Peyer's patch (tissue), 4 donors: ENCODE measurements around the gene PBX4. TPM values are rescaled to one million over a fixed set of nuclear protein-coding genes. Genes with fewer than 3 reads are reported as not detected.
A peak's percentile ranks its signal among the peaks of the same experiment; 100 is the strongest.

Source experiments
- DNase-seq, 3 donors: peaks; one replicate each; pipeline ENCODE4 v3.0.0-alpha.2; 2017 to 2019
- H3K27ac ChIP-seq, 4 donors: fragments of 200-600 bp; sonication (generic); one replicate each; pipeline ENCODE4 v1.5.1; 2016 to 2019
- H3K27me3 ChIP-seq, 2 donors: fragments of 200-600 bp; sonication (generic); one replicate each; pipeline ENCODE4 v1.5.1; 2019
- H3K36me3 ChIP-seq, 3 donors: fragments of 200-600 bp; sonication (generic); one replicate each; pipeline ENCODE4 v1.5.1; 2016 to 2019
- H3K4me1 ChIP-seq, 4 donors: fragments of 200-600 bp; sonication (generic); one replicate each; pipeline ENCODE4 v1.5.1; 2016 to 2019
- H3K4me3 ChIP-seq, 4 donors: fragments of 200-600 bp; sonication (generic); 1 replicate in 3 of 4; 2 replicates in 1 of 4; pipeline ENCODE4 v1.5.1; 2016 to 2019; ENCODE audit warnings: mild to moderate bottlenecking in 1 of 4
- H3K9me3 ChIP-seq, 4 donors: fragments of 200-600 bp; sonication (generic); one replicate each; pipeline ENCODE4 v1.5.1; 2016 to 2019; ENCODE audit warnings: mild to moderate bottlenecking in 1 of 4
- POLR2A ChIP-seq, 2 donors: fragments of 450-650 bp; IDR thresholded peaks; one replicate each; pipeline ENCODE4 v1.5.1; 2017; ENCODE audit warnings: antibody characterized with exemption in 2 of 2, mild to moderate bottlenecking in 2 of 2, moderate library complexity in 2 of 2
- total RNA-seq, 4 donors: library from RNA; depleted of rRNA; stranded (reverse); fragments of >200 nt; gene quantifications; one replicate each; pipeline ENCODE4 v1.1.0, GENCODE V29; 2016
- TF ChIP-seq, protein P1 (sequence below), 6 experiments: fragments of 450-650 bp in 4 of 6; fragments of 200-600 bp in 2 of 6; sonication (generic) in 1 of 6; IDR thresholded peaks; one replicate each; pipeline ENCODE4 v1.5.1; 2017 to 2019; ENCODE audit warnings: antibody characterized with exemption in 6 of 6, mild to moderate bottlenecking in 3 of 6, moderate library complexity in 1 of 6

PBX4 gene
- total RNA-seq, 4 donors from 2014 or later, result 6.8 to 23.1 (median 14.1) TPM

GRCh38 chr19:19632661-19633060, 14.2 kb upstream of the PBX4 start:
- H3K9me3 ChIP-seq, result no peaks in the 10 kb centered on the region
- peaks cover 0 to 45% (median 0%) of the 10 kb centered on the region in 3 donors for H3K36me3 ChIP-seq
- TF ChIP-seq, protein P1, sequence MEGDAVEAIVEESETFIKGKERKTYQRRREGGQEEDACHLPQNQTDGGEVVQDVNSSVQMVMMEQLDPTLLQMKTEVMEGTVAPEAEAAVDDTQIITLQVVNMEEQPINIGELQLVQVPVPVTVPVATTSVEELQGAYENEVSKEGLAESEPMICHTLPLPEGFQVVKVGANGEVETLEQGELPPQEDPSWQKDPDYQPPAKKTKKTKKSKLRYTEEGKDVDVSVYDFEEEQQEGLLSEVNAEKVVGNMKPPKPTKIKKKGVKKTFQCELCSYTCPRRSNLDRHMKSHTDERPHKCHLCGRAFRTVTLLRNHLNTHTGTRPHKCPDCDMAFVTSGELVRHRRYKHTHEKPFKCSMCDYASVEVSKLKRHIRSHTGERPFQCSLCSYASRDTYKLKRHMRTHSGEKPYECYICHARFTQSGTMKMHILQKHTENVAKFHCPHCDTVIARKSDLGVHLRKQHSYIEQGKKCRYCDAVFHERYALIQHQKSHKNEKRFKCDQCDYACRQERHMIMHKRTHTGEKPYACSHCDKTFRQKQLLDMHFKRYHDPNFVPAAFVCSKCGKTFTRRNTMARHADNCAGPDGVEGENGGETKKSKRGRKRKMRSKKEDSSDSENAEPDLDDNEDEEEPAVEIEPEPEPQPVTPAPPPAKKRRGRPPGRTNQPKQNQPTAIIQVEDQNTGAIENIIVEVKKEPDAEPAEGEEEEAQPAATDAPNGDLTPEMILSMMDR (IDR thresholded peaks at IDR 0.05), result no peak
- TF ChIP-seq POLR2A (IDR thresholded peaks at IDR 0.05), result no peak
- H3K4me3 ChIP-seq, result no peak overlapping the region
- H3K27ac ChIP-seq, result no peak overlapping the region
- no peaks in the 10 kb centered on the region for H3K27me3 ChIP-seq
- DNase-seq, result no peak
- H3K4me1 ChIP-seq, result peaks cover 0 to 6% (median under 1%) of the 10 kb centered on the region in 4 donors

DNA sequence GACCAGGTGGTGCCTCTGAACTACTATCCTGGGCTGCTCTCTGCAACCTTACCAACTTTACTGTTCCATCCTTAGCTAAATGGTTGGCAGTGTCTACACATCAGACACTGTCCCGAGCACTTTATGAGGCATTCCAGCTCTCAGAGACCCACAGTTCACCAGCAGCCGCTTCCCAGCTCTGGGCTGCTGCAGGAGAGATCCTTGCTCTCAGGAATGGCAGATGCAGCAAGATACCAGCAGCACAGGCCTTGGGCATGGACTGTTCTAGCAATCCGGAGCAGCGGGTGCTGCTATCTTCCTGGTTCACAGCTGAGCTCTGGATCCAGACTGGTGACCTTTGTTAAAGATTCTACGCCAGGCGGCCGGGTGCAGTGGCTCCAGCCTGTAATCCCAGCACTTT, 12.9 kb upstream of the PBX4 start:
- Histone ChIP-seq H3K36me3 (peaks cover 0 to 32% (median 0%) of the 10 kb centered on the region in 3 donors), H3K9me3 (no peaks in the 10 kb centered on the region)
- no peak for DNase-seq

DNA sequence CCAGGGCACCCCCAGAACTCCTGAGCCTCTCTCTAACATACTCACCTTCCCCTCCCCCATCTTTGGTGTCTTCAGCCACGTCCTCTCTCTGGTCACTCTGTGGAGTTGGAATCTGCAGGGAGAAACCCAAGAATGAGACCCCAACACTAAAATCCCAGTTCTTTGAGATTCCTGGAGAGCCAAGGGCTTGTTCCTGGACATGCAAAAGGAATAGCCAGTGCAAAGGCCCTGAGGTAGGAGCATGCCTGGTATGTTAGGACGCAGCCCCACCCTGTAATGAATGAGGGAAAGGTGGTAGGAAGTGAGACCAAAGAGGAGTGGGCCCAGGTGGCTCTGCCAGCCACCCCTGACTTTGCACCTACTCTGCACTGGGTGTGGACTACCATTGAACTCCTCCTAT, 11.9 kb upstream of the PBX4 start:
- peaks cover 0 to 11% (median 3%) of the 10 kb centered on the region in 4 donors for H3K4me1 ChIP-seq
- H3K9me3 ChIP-seq, result no peaks in the 10 kb centered on the region
- TF ChIP-seq, protein P1 (IDR thresholded peaks at IDR 0.05), result no peak
- no peak for TF ChIP-seq POLR2A (IDR thresholded peaks at IDR 0.05)
- no peak for DNase-seq
- H3K27ac ChIP-seq, result no peak overlapping the region
- no peaks in the 10 kb centered on the region for H3K27me3 ChIP-seq
- peaks cover 0 to 24% (median 0%) of the 10 kb centered on the region in 3 donors for H3K36me3 ChIP-seq
- no peak overlapping the region for H3K4me3 ChIP-seq

More for the DNA sequence above, 12.9 kb upstream of the PBX4 start:
- peaks cover 0 to 11% (median 3%) of the 10 kb centered on the region in 4 donors for H3K4me1 ChIP-seq
- no peak overlapping the region for H3K4me3 ChIP-seq
- no peak overlapping the region for H3K27ac ChIP-seq
- H3K27me3 ChIP-seq, result no peaks in the 10 kb centered on the region
- TF ChIP-seq, protein P1 (IDR thresholded peaks at IDR 0.05), result no peak
- no peak for TF ChIP-seq POLR2A (IDR thresholded peaks at IDR 0.05)

DNA sequence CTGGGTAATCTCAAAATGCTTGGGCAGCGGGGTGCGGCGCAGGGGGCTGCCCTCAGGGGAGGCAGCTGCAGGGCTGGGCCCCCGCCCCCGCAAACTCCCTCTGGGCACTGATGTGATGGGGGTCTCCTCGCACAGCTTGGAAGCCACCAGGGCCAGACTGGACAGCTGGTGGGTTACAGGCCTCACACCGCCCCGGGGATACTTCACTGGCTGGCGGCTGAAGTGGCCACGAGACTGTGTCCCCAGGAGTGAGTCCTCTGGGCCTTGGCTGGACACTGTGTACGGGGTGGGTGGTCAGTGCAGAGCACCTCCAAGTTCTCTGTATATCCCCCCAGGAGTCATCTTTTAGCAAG, 11.6 kb upstream of the PBX4 start:
- Histone ChIP-seq H3K27me3 (no peaks in the 10 kb centered on the region), H3K9me3 (no peaks in the 10 kb centered on the region), H3K27ac (no peak overlapping the region), H3K4me3 (no peak overlapping the region), H3K36me3 (peaks cover 0 to 20% (median 0%) of the 10 kb centered on the region in 3 donors), H3K4me1 (peaks cover 0 to 11% (median 3%) of the 10 kb centered on the region in 4 donors)
- no peak for TF ChIP-seq POLR2A (IDR thresholded peaks at IDR 0.05)
- TF ChIP-seq, protein P1 (IDR thresholded peaks at IDR 0.05), result no peak
- no peak for DNase-seq

DNA sequence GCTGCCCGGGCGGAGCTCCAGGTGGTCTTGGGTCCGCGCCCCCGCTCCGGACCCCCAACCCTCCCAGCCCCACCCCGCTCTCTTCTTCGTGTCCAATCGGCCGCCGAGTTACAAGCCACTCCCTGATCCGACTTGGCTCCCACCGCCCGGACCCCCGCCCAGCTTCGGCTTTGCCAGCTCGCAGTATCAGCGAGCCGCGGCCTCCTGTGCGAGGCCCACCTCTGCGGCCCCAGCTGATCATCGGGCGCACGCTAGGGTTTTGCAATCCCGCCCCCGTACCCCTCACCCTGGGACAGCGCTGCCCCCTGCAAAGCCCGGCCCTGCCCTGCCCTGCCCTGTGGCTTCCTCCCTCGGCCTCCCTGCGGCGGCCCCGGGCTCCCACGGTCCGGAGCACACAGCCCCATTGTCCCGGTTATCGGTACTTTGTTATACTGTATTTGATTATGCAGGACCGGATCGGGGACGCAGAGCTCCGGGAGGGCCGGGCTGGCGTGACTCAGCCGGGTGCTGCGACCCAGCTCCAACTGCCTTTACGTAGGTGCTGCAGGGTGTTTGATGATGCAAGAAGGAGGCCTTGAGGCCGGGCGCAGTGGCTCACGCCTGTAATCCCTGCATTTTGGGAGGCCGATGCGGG, 10.1 kb upstream of the PBX4 start:
- Histone ChIP-seq H3K36me3 (peaks cover 0 to 6% (median 0%) of the 10 kb centered on the region in 3 donors), H3K27ac (peak overlapping the region; percentile 81 to 93 (median 86)), H3K27me3 (no peaks in the 10 kb centered on the region), H3K4me3 (peak overlapping the region; percentile 58 to 88 (median 78)), H3K4me1 (peaks cover 0 to 11% (median 3%) of the 10 kb centered on the region in 4 donors), H3K9me3 (no peaks in the 10 kb centered on the region)
- TF ChIP-seq, protein P1 (IDR thresholded peaks at IDR 0.05), result no peak
- TF ChIP-seq POLR2A (IDR thresholded peaks at IDR 0.05), result peak; percentile 29 to 30
- DNase-seq, result peak; percentile 40 to 78 (median 72)
